GM23248 (cell line): ENCODE measurements around the gene OR10C1.

Experiments used
- EZH2 ChIP-seq: fragments of 200-600 bp; sonication (generic); IDR thresholded peaks from 2 replicates; pipeline ENCODE4 v1.6.1; 2018; ENCODE audit warnings: antibody characterized with exemption, mild to moderate bottlenecking; ENCODE audit not compliant: insufficient read depth, poor library complexity, severe bottlenecking
- EZH2phosphoT487 ChIP-seq: fragments of 200-600 bp; sonication (generic); IDR thresholded peaks from 2 replicates; pipeline ENCODE4 v1.6.1; 2018; ENCODE audit warnings: antibody characterized with exemption, moderate library complexity, mild to moderate bottlenecking, low read depth; ENCODE audit not compliant: insufficient read depth

GRCh38 chr6:29425075-29425474 is 14.0 kb upstream of the OR10C1 start:
- TF ChIP-seq EZH2, result no peak
- no peak for TF ChIP-seq EZH2phosphoT487
